HepG2 (cell line): ENCODE measurements around the gene ARMCX1. TPM values are rescaled to one million over a fixed set of nuclear protein-coding genes. Genes with fewer than 3 reads are reported as not detected.

Experiments
- ATAC-seq: fragments of 200-7000 bp; cut with Tn5 transposase; 3 replicates; pipeline ENCODE4 v1.9.1; 2020; ENCODE audit warnings: mild to moderate bottlenecking, moderate library complexity
- BruUV-seq: library from RNA; stranded (reverse); fragments of 400-500 nt; replicated peaks from 2 replicates; lab custom pipeline; 2021; lab: Mats Ljungman, UMichigan
- CTCF ChIA-PET: fragments of 300-600 bp; formaldehyde crosslinking; extraction: SDS; loops from one replicate; lab custom pipeline; 2021; ENCODE audit warnings: low total read pairs, inconsistent platforms, low intra/inter-chr PET ratio; lab: Yijun Ruan, JAX
- POLR2A ChIA-PET: fragments of 350-600 bp; sonication (Branson Sonifier 250); formaldehyde crosslinking; loops from one replicate; lab custom pipeline; 2020; ENCODE audit warnings: antibody characterized with exemption, inconsistent platforms; lab: Yijun Ruan, JAX
- DNase-seq: peaks from one replicate; pipeline ENCODE4 v3.0.0-alpha.2; 2015; ENCODE audit warnings: low spot score
- FAIRE-seq: peaks from 3 replicates; lab custom pipeline; 2011; peaks lifted over from hg19 to GRCh38; lab: Jason Lieb, UNC
- H2AFZ ChIP-seq: one replicate; pipeline ENCODE4 v1.6.1; 2011; ENCODE audit warnings: low read length, inconsistent platforms
- H3K27ac ChIP-seq: fragments of 300-600 bp; 3 replicates; pipeline ENCODE4 v1.8.0; 2011; ENCODE audit warnings: mixed run types, mild to moderate bottlenecking, mixed read lengths, low read length, inconsistent platforms; ENCODE audit not compliant: insufficient read depth; ENCODE audit errors: extremely low read length
- H3K27me3 ChIP-seq, 2 experiments: fragments of 200-600 bp in 1 of 2; 2 replicates in 1 of 2; 3 replicates in 1 of 2; pipeline versions ENCODE4 v1.6.0 to v1.8.0; 2011; ENCODE audit warnings: low read length in 2 of 2, mild to moderate bottlenecking in 2 of 2, moderate library complexity in 2 of 2, inconsistent platforms in 1 of 2; ENCODE audit not compliant: insufficient read depth in 2 of 2, control insufficient read depth in 1 of 2
- H3K36me3 ChIP-seq, 2 experiments: fragments of 200-600 bp in 1 of 2; replicated peaks in 1 of 2; 2 replicates in 1 of 2; 3 replicates in 1 of 2; pipeline versions ENCODE4 v1.5.1 to v1.8.0; 2011; ENCODE audit warnings: low read length in 2 of 2, inconsistent platforms in 1 of 2; ENCODE audit not compliant: insufficient read depth in 2 of 2, control insufficient read depth in 1 of 2
- H3K4me1 ChIP-seq: 2 replicates; pipeline ENCODE4 v1.5.1; 2012; ENCODE audit warnings: low read length, inconsistent platforms; ENCODE audit not compliant: insufficient read depth
- H3K4me2 ChIP-seq: 2 replicates; pipeline ENCODE4 v1.6.0; 2011; ENCODE audit warnings: low read depth, low read length, inconsistent platforms
- H3K4me3 ChIP-seq, 3 experiments: fragments of 200-600 bp in 1 of 3; sonication (generic), shearing (Covaris generic) in 1 of 3; replicated peaks in 1 of 3; 2 replicates each; pipeline ENCODE4 v1.5.1; 2011 to 2016; ENCODE audit warnings: low read length in 3 of 3, inconsistent platforms in 2 of 3, low read depth in 2 of 3, mild to moderate bottlenecking in 2 of 3, control low read depth in 1 of 3, mixed read lengths in 1 of 3; ENCODE audit not compliant: insufficient read depth in 1 of 3
- H3K79me2 ChIP-seq: one replicate; pipeline ENCODE4 v1.6.1; 2011; ENCODE audit warnings: low read length, inconsistent platforms; ENCODE audit not compliant: insufficient read depth
- H3K9ac ChIP-seq: 2 replicates; pipeline ENCODE4 v1.6.0; 2011; ENCODE audit warnings: mild to moderate bottlenecking, low read depth, low read length, inconsistent platforms; ENCODE audit not compliant: insufficient read depth
- H3K9me3 ChIP-seq: 2 replicates; pipeline ENCODE4 v1.5.1; 2012; ENCODE audit warnings: mild to moderate bottlenecking, low read length
- H4K20me1 ChIP-seq: 2 replicates; pipeline ENCODE4 v1.6.0; 2011; ENCODE audit warnings: inconsistent platforms, mild to moderate bottlenecking, low read length, moderate library complexity; ENCODE audit not compliant: insufficient read depth
- ATRX ChIP-seq: sonication (generic); formaldehyde crosslinking; IDR thresholded peaks from 2 replicates; pipeline ENCODE4 v1.4.0; 2020; ENCODE audit warnings: missing genetic modification reagents, borderline replicate concordance
- ESRRA ChIP-seq: sonication (generic); formaldehyde crosslinking; IDR thresholded peaks from 2 replicates; pipeline ENCODE4 v1.5.1; 2020; ENCODE audit warnings: mild to moderate bottlenecking, low read depth, missing genetic modification reagents
- FOXO4 ChIP-seq: sonication (generic); formaldehyde crosslinking; conservative IDR thresholded peaks from 2 replicates; pipeline ENCODE4 v1.8.1; 2023; ENCODE audit warnings: missing genetic modification reagents
- GPN1 ChIP-seq: sonication (generic); formaldehyde crosslinking; IDR thresholded peaks from 2 replicates; pipeline ENCODE4 v1.5.1; 2020; ENCODE audit warnings: missing genetic modification reagents, borderline replicate concordance
- NFKBIZ ChIP-seq: IDR thresholded peaks from 2 replicates; pipeline ENCODE4 v1.6.1; 2018; ENCODE audit warnings: missing genetic modification reagents, missing compliant biosample characterization
- PAF1 ChIP-seq: IDR thresholded peaks from 2 replicates; pipeline ENCODE4 v1.6.1; 2016; ENCODE audit warnings: missing genetic modification reagents, missing compliant biosample characterization
- PAX8 ChIP-seq: sonication (generic); formaldehyde crosslinking; IDR thresholded peaks from 2 replicates; pipeline ENCODE4 v1.8.0; 2022; ENCODE audit warnings: mild to moderate bottlenecking, missing genetic modification reagents, borderline replicate concordance
- SNAI1 ChIP-seq: sonication (generic); formaldehyde crosslinking; IDR thresholded peaks from 2 replicates; pipeline ENCODE4 v1.5.0; 2020; ENCODE audit warnings: mild to moderate bottlenecking, missing genetic modification reagents, borderline replicate concordance
- TRIM24 ChIP-seq: sonication (generic); formaldehyde crosslinking; IDR thresholded peaks from 2 replicates; pipeline ENCODE4 v1.8.0; 2022; ENCODE audit warnings: mild to moderate bottlenecking, missing genetic modification reagents
- ZBTB33 ChIP-seq: sonication (generic); formaldehyde crosslinking; IDR thresholded peaks from 2 replicates; pipeline ENCODE4 v1.4.0; 2020; ENCODE audit warnings: missing genetic modification reagents
- ZNF639 ChIP-seq: conservative IDR thresholded peaks from 2 replicates; pipeline ENCODE4 v1.6.1; 2018; ENCODE audit warnings: missing genetic modification reagents
- ZNF768 ChIP-seq: sonication (generic); formaldehyde crosslinking; IDR thresholded peaks from 2 replicates; pipeline ENCODE4 v1.4.0; 2020; ENCODE audit warnings: missing genetic modification reagents
- ZNF772 ChIP-seq: sonication (generic); formaldehyde crosslinking; IDR thresholded peaks from 2 replicates; pipeline ENCODE4 v1.5.0; 2020; ENCODE audit warnings: mild to moderate bottlenecking, missing genetic modification reagents
- ZZZ3 ChIP-seq: sonication (generic); formaldehyde crosslinking; IDR thresholded peaks from 2 replicates; pipeline ENCODE4 v1.4.0; 2020; ENCODE audit warnings: missing genetic modification reagents, mild to moderate bottlenecking, borderline replicate concordance
- WGBS: methylation state at CpG from one replicate; pipeline ENCODE4 v1.1.6; 2017; ENCODE audit warnings: low lambda C conversion rate; 5-methylcytosine and 5-hydroxymethylcytosine counted together
- in situ Hi-C: cut with HindIII; loops from 2 replicates; pipeline ENCODE4 v1.10.0; 2017; ENCODE audit warnings: low pct_unique_long_range_greater_than_20kb; ENCODE audit not compliant: extremely low pct_ligation_motif_present
- intact Hi-C: fragments of 100-400 bp; cut with micrococcal nuclease; formaldehyde crosslinking; loops from one replicate; pipeline ENCODE4 v1.10.0; 2022; ENCODE audit not compliant: unreplicated experiment
- polyA plus RNA-seq, 8 experiments: library from polyadenylated mRNA; depleted of rRNA in 3 of 8; stranded (reverse) in 7 of 8; unstranded in 1 of 8; fragments of >200 nt; fragmentation: Illumina TruSeq in 4 of 8; extraction: Trizol in 4 of 8; gene quantifications; 2 replicates each; pipeline versions ENCODE4 v1.2.1 to v1.2.3, GENCODE V29; 2011 to 2016; ENCODE audit warnings: low read depth in 4 of 8, missing spikeins in 1 of 8, mixed read lengths in 1 of 8; ENCODE audit not compliant: insufficient read depth in 1 of 8
- total RNA-seq, 5 experiments: library from RNA; depleted of rRNA; stranded (reverse); fragments of >200 nt; fragmentation: Illumina TruSeq; extraction: Trizol; gene quantifications; 2 replicates each; pipeline ENCODE4 v1.2.3, GENCODE V29; 2016; ENCODE audit warnings: low read depth in 1 of 5
- TF ChIP-seq, protein P1 (sequence below): sonication (generic); formaldehyde crosslinking; IDR thresholded peaks from 2 replicates; pipeline ENCODE4 v1.8.1; 2023; ENCODE audit warnings: mild to moderate bottlenecking, moderate library complexity, missing genetic modification reagents

ARMCX1 gene
- total and polyA plus RNA-seq, 2 of the 13 experiments (the other 11 are each of a cell fraction or from before 2014, with no cell fraction given) = not detected

GRCh38 chrX:101507986-101508385 is 42.4 kb upstream of the ARMCX1 start:
- Histone ChIP-seq H3K9me3 (no peaks in the 10 kb centered on the region), H4K20me1 (no peaks in the 10 kb centered on the region), H3K27me3 (no peaks in the 10 kb centered on the region), H3K9ac (no peak overlapping the region), H3K27ac (no peak overlapping the region), H3K4me3 (no peak overlapping the region), H3K79me2 (no peaks in the 10 kb centered on the region), H3K4me2 (no peak overlapping the region), H3K36me3 (no peaks in the 10 kb centered on the region), H3K4me1 (no peaks in the 10 kb centered on the region), H2AFZ (no peak overlapping the region)
- in situ Hi-C loops = no loop called here
- BruUV-seq = no TSS peak
- 13% methylated on average over 3 of the region's 4 CpGs for WGBS
- no peak for ATAC-seq
- no peak for DNase-seq
- ChIA-PET CTCF (no interaction called here), POLR2A (no interaction called here)
- intact Hi-C loops = no loop called here
- TF ChIP-seq, protein P1, sequence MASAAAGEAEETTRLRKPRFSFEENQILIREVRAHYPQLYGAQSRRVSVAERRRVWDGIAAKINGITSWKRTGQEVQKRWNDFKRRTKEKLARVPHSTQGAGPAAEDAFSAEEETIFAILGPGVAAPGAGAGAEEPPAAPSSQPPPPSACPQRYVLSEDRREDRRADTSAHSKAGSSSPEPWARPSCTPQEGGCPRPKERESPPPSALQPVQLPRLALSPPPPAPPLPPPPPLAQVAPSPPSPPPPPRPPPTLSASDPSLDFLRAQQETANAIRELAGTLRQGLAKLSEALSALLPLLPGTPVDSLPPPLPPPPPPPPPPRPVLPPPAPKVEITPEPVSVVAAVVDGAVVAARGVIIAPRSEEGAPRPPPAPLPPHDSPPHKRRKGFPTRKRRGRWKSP (CRISPR knock-in tag) = no peak
- TF ChIP-seq ATRX (CRISPR knock-in tag) = no peak
- no peak for TF ChIP-seq ZZZ3
- TF ChIP-seq ZNF772 (CRISPR knock-in tag) = no peak
- TF ChIP-seq GPN1 (CRISPR knock-in tag) = no peak
- TF ChIP-seq ESRRA (CRISPR knock-in tag) = no peak
- no peak for TF ChIP-seq PAX8
- FAIRE-seq = no peak

DNA sequence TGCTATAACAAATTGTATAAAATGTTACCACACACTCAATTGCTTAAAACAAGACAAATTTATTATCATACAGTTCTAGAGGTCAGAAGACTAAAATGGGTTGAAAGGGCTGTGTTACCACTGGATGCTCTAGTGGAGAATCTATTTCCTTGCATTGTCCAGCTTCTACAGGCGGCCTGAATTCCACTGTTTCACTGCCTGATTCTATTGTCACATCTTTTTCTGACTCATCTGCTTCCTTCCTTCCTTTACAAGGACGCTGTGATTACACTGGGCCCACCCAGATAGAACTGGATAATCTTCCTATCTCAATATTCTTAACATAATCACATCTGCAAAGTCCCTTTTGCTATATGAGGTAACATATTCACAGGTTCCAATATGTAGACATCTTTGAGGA is 19.4 kb upstream of the ARMCX1 start:
- FAIRE-seq (no peak), DNase-seq (no peak), ATAC-seq (no peak)
- 6% methylated on average over 2 of the region's 2 CpGs for WGBS
- Histone ChIP-seq H3K36me3 (no peaks in the 10 kb centered on the region), H3K27me3 (no peaks in the 10 kb centered on the region), H4K20me1 (no peaks in the 10 kb centered on the region), H3K9ac (no peak overlapping the region), H3K9me3 (no peaks in the 10 kb centered on the region), H3K27ac (no peak overlapping the region), H3K79me2 (no peaks in the 10 kb centered on the region), H2AFZ (no peak overlapping the region), H3K4me2 (no peak overlapping the region), H3K4me3 (no peak overlapping the region), H3K4me1 (no peaks in the 10 kb centered on the region)
- POLR2A ChIA-PET = no interaction called here
- no TSS peak for BruUV-seq
- CTCF ChIA-PET = no interaction called here
- intact Hi-C loops (no loop called here), in situ Hi-C loops (no loop called here)
- TF ChIP-seq SNAI1 (no peak), TRIM24 (CRISPR knock-in tag) (no peak), ZNF768 (CRISPR knock-in tag) (no peak), NFKBIZ (no peak), PAF1 (CRISPR knock-in tag) (no peak), ZNF639 (CRISPR knock-in tag) (no peak), FOXO4 (CRISPR knock-in tag) (no peak), ZBTB33 (no peak)
